MM.1S (cell line): ENCODE data around the gene MTHFD1L.

Source experiments
- DNase-seq: peaks from one replicate; pipeline ENCODE4 v3.0.0-alpha.2; 2015
- H2AFZ ChIP-seq: fragments of 300-600 bp; sonication (generic); 2 replicates; pipeline ENCODE4 v1.6.0; 2016; ENCODE audit warnings: antibody characterized with exemption, low read length
- H3F3A ChIP-seq: fragments of 300-600 bp; sonication (generic); 2 replicates; pipeline ENCODE4 v1.6.1; 2016; ENCODE audit warnings: mild to moderate bottlenecking, antibody characterized with exemption, low read length, moderate library complexity, mixed read lengths; ENCODE audit not compliant: insufficient read depth
- H3K27ac ChIP-seq: fragments of 300-600 bp; sonication (generic); 2 replicates; pipeline ENCODE4 v1.5.1; 2016; ENCODE audit warnings: mild to moderate bottlenecking, low read length
- H3K27me3 ChIP-seq: fragments of 300-600 bp; sonication (generic); replicated peaks from 2 replicates; pipeline ENCODE4 v1.6.0; 2016; ENCODE audit warnings: low read length; ENCODE audit not compliant: insufficient read depth
- H3K36me3 ChIP-seq: fragments of 300-600 bp; sonication (generic); replicated peaks from 2 replicates; pipeline ENCODE4 v1.6.1; 2016; ENCODE audit warnings: mild to moderate bottlenecking, low read length, mixed read lengths; ENCODE audit not compliant: insufficient read depth
- H3K4me1 ChIP-seq: fragments of 300-600 bp; sonication (generic); 2 replicates; pipeline ENCODE4 v1.6.1; 2016; ENCODE audit warnings: low read length, mixed read lengths
- H3K4me2 ChIP-seq: fragments of 300-600 bp; sonication (generic); 2 replicates; pipeline ENCODE4 v1.6.0; 2016; ENCODE audit warnings: low read depth, low read length
- H3K4me3 ChIP-seq: fragments of 300-600 bp; sonication (generic); 2 replicates; pipeline ENCODE4 v1.5.1; 2016; ENCODE audit warnings: low read length, mixed read lengths
- H3K79me2 ChIP-seq: fragments of 300-600 bp; sonication (generic); 2 replicates; pipeline ENCODE4 v1.6.1; 2016; ENCODE audit warnings: mixed run types, low read length, mixed read lengths
- H3K9ac ChIP-seq: fragments of 300-600 bp; sonication (generic); 2 replicates; pipeline ENCODE4 v1.6.1; 2016; ENCODE audit warnings: low read length, mixed read lengths
- H3K9me2 ChIP-seq: fragments of 300-600 bp; sonication (generic); replicated peaks from 2 replicates; pipeline ENCODE4 v1.6.1; 2016; ENCODE audit warnings: mild to moderate bottlenecking, low read length, mixed read lengths; ENCODE audit not compliant: insufficient read depth
- H3K9me3 ChIP-seq: fragments of 300-600 bp; sonication (generic); replicated peaks from 2 replicates; pipeline ENCODE4 v1.6.1; 2016; ENCODE audit warnings: mild to moderate bottlenecking, low read length, mixed read lengths; ENCODE audit not compliant: insufficient read depth
- H4K20me1 ChIP-seq: fragments of 300-600 bp; sonication (generic); 2 replicates; pipeline ENCODE4 v1.6.1; 2016; ENCODE audit warnings: mild to moderate bottlenecking, low read length, moderate library complexity, mixed read lengths; ENCODE audit not compliant: insufficient read depth
- CTCF ChIP-seq: fragments of 300-600 bp; sonication (generic); IDR thresholded peaks from 2 replicates; pipeline ENCODE4 v1.5.1; 2016; ENCODE audit warnings: antibody characterized with exemption, low read length, mixed read lengths
- EZH2 ChIP-seq: fragments of 300-600 bp; sonication (generic); optimal IDR thresholded peaks from 2 replicates; pipeline ENCODE3; 2017; ENCODE audit warnings: low read depth, mild to moderate bottlenecking, antibody characterized with exemption, low read length, mixed read lengths
- EZH2phosphoT487 ChIP-seq: fragments of 300-600 bp; sonication (generic); IDR thresholded peaks from 2 replicates; pipeline ENCODE4 v1.6.1; 2018; ENCODE audit warnings: antibody characterized with exemption, low read length

The MTHFD1L gene

GRCh38 chr6:150999576-150999975 is 134.1 kb downstream of the MTHFD1L start:
- Histone ChIP-seq H3K4me3 (no peak overlapping the region), H3K27ac (no peak overlapping the region), H4K20me1 (no peaks in the 10 kb centered on the region), H3K4me1 (no peaks in the 10 kb centered on the region), H3K27me3 (no peaks in the 10 kb centered on the region), H3K4me2 (no peak overlapping the region), H2AFZ (no peak overlapping the region), H3K36me3 (no peaks in the 10 kb centered on the region), H3K79me2 (no peaks in the 10 kb centered on the region), H3K9ac (no peak overlapping the region), H3F3A (no peaks in the 10 kb centered on the region), H3K9me3 (no peaks in the 10 kb centered on the region), H3K9me2 (no peaks in the 10 kb centered on the region)
- DNase-seq, result no peak
- TF ChIP-seq EZH2phosphoT487 (no peak), CTCF (no peak), EZH2 (no peak)

DNA sequence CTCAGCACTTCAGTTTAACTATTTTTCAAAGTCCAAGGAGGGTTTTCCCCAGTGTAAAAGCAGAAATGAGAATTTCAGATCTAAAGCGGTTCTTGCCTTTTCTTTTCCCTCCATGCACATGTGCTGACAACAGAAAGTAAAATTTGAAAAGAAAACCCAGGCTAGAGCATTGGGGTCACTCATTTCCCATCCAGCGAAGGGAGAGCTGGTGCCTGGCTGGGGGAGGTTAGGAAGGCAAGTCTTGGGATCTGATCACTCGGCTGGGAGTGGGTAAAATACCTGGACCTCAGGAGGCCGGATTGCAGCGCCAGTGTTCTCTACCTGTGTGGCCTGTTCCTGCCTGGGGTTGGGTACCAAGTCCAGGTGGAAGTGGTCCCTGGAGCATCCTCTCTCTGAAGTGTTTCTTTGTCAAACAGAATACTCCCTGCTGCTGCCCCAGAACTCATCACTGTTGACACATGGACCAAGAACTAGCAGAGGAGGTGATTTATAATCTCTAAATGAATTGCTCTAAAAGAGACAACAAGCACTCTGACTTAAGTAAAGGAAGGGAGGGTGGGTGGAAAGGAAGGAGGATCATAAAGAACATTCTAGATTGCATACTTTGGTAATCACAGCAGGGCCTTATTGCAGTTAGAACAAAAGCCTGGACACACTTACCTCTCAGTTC is 136.0 kb downstream of the MTHFD1L start:
- H3K4me1 ChIP-seq, result no peaks in the 10 kb centered on the region
- H3K4me3 ChIP-seq, result no peak overlapping the region
- no peaks in the 10 kb centered on the region for H3K9me3 ChIP-seq
- no peaks in the 10 kb centered on the region for H3K79me2 ChIP-seq
- no peak overlapping the region for H3K9ac ChIP-seq
- H3K9me2 ChIP-seq, result no peaks in the 10 kb centered on the region
- H3K36me3 ChIP-seq, result no peaks in the 10 kb centered on the region
- H3K4me2 ChIP-seq, result no peak overlapping the region
- H3F3A ChIP-seq, result no peaks in the 10 kb centered on the region
- no peak overlapping the region for H3K27ac ChIP-seq
- TF ChIP-seq EZH2, result no peak
- TF ChIP-seq CTCF, result no peak
- TF ChIP-seq EZH2phosphoT487, result no peak
- no peak for DNase-seq
- H4K20me1 ChIP-seq, result no peaks in the 10 kb centered on the region
- H2AFZ ChIP-seq, result no peak overlapping the region
- H3K27me3 ChIP-seq, result no peaks in the 10 kb centered on the region

DNA sequence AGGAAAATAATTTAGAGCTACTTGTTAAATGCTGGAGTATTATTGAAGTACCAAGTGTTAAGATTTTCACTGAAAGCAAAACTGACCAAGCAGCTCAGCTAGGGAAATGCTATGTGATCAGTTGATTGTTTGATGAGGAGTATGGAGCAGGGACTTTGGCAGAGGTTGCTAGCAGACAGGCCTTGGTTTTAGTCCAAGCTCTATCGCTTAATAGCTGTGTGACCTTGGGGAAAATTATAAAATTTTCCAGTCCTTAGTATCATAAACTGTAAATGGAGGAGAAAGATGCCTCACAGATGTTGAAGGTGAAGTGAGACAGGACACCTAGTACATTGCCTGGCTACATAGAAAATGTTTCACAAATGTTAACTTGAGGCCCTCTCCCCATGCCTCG is 136.6 kb downstream of the MTHFD1L start:
- no peak overlapping the region for H2AFZ ChIP-seq
- no peaks in the 10 kb centered on the region for H4K20me1 ChIP-seq
- no peaks in the 10 kb centered on the region for H3K27me3 ChIP-seq
- H3K4me2 ChIP-seq, result no peak overlapping the region
- H3K4me3 ChIP-seq, result no peak overlapping the region
- no peaks in the 10 kb centered on the region for H3K4me1 ChIP-seq
- DNase-seq, result no peak
- no peaks in the 10 kb centered on the region for H3F3A ChIP-seq
- H3K9me3 ChIP-seq, result no peaks in the 10 kb centered on the region
- H3K36me3 ChIP-seq, result no peaks in the 10 kb centered on the region
- H3K9ac ChIP-seq, result no peak overlapping the region
- TF ChIP-seq EZH2 (no peak), CTCF (no peak), EZH2phosphoT487 (no peak)
- H3K79me2 ChIP-seq, result no peaks in the 10 kb centered on the region
- H3K9me2 ChIP-seq, result no peaks in the 10 kb centered on the region
- H3K27ac ChIP-seq, result no peak overlapping the region
